Coronary artery (tissue), 2 donors: Measurements from ENCODE around the gene DCAF8L2.
"Not testable (repeated sequence)": the region's sequence is repeated elsewhere in the genome, so short reads cannot be mapped to it uniquely, and the experiment has no call there.

Source experiments
- DNase-seq: peaks from one replicate; pipeline ENCODE4 v3.0.0-alpha.2; 2017; ENCODE audit warnings: low spot score
- H3K27ac ChIP-seq, 2 donors: fragments of 200-600 bp; sonication (generic); one replicate each; pipeline ENCODE4 v1.5.1; 2016 to 2019
- H3K4me3 ChIP-seq: fragments of 200-600 bp; sonication (generic); 2 replicates; pipeline ENCODE4 v1.5.1; 2016; ENCODE audit warnings: mild to moderate bottlenecking, moderate library complexity
- CTCF ChIP-seq: fragments of 200-600 bp; sonication (generic); IDR thresholded peaks from one replicate; pipeline ENCODE4 v1.5.1; 2019; ENCODE audit warnings: antibody characterized with exemption

Gene DCAF8L2

GRCh38 chrX:27706526-27706925, 116.4 kb downstream of the DCAF8L2 start:
- no peak overlapping the region for H3K27ac ChIP-seq
- TF ChIP-seq CTCF: no peak
- no peak for DNase-seq
- no peak overlapping the region for H3K4me3 ChIP-seq

GRCh38 chrX:27715610-27716009, 125.5 kb downstream of the DCAF8L2 start:
- Histone ChIP-seq H3K4me3 (no peak overlapping the region), H3K27ac (no peak overlapping the region)
- TF ChIP-seq CTCF: no peak
- no peak for DNase-seq

- DNase-seq: no peak
- no peak overlapping the region for H3K27ac ChIP-seq
- no peak overlapping the region for H3K4me3 ChIP-seq
- no peak for TF ChIP-seq CTCF
Observed at GRCh38 chrX:27728291-27728690, 138.1 kb downstream of the DCAF8L2 start.

- H3K4me3 ChIP-seq: no peak overlapping the region
- no peak for DNase-seq
- H3K27ac ChIP-seq: no peak overlapping the region
- TF ChIP-seq CTCF: no peak
Observed at GRCh38 chrX:27731962-27732361, 141.8 kb downstream of the DCAF8L2 start.

GRCh38 chrX:27735914-27736313, 145.8 kb downstream of the DCAF8L2 start:
- DNase-seq: no peak
- TF ChIP-seq CTCF: no peak
- H3K27ac ChIP-seq: no peak overlapping the region
- H3K4me3 ChIP-seq: no peak overlapping the region

- no peak overlapping the region for H3K4me3 ChIP-seq
- H3K27ac ChIP-seq: no peak overlapping the region
- no peak for DNase-seq
- TF ChIP-seq CTCF: no peak
Observed at GRCh38 chrX:27740933-27741332, 150.8 kb downstream of the DCAF8L2 start.

DNA sequence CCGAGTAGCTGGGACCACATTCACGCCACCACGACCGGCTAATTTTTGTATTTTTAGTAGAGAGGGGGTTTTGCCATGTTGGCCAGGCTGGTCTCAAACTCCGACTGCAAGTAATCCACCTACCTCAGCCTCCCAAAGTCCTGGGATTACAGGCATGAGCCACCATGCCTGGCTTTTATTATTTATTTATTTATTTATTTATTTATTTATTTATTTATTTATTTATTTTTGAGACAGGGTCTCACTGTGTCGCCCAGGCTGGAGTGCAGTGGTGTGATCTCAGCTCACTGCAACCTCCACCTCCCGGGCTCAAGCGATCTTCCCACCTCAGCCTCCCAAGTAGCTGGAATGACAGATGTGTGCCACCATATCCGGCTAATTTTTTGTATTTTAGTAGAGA, 153.4 kb downstream of the DCAF8L2 start:
- not testable (repeated sequence) for DNase-seq, H3K4me3 ChIP-seq, H3K27ac ChIP-seq

DNA sequence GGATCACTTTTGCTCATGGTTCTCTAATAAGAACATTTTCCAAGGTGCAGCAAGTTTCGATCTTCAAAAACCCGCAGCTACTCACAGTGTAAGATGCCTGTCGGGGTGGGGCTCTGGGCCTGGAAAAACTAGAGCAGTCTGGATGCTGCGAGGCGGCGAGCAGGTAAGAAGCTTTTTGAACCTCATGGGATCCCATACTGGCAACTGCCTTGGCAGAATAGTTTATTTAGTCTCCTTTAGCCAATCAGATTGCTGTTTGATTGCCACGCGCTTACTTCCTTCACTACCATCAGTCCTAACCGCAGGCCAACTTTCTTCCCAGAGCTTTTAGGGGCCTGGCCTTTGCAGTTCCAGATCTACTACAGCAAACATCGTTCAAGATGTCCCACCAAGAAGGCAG, 156.4 kb downstream of the DCAF8L2 start:
- H3K4me3 ChIP-seq: no peak overlapping the region
- no peak overlapping the region for H3K27ac ChIP-seq
- TF ChIP-seq CTCF: no peak
- DNase-seq: no peak

DNA sequence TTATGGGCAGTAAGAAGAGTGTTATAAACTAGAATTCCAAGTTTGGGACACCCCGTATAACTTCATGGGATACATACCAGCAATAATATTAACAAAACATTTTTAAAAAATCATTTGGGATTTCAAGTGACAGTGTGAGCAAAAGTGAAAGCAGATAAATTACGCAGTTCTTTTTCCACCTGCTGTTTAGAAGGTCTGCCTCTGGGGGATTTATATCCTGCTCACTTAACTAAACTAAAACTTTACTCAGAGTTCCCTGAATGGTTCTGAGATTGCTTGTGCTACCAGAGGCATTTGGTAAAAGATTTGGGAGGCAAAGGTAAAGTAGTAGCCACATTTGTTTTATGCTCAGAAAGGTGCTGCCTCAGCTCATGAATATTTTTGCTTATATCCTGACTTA, 160.2 kb downstream of the DCAF8L2 start:
- H3K4me3 ChIP-seq, H3K27ac ChIP-seq: not testable (repeated sequence)

More for the DNA sequence above, 160.2 kb downstream of the DCAF8L2 start:
- DNase-seq: not testable (repeated sequence)
